ENCODE results near the gene TNFRSF25.
"Not testable (repeated sequence)": the region's sequence is repeated elsewhere in the genome, so short reads cannot be mapped to it uniquely, and the experiment has no call there.

TNFRSF25 gene

DNA sequence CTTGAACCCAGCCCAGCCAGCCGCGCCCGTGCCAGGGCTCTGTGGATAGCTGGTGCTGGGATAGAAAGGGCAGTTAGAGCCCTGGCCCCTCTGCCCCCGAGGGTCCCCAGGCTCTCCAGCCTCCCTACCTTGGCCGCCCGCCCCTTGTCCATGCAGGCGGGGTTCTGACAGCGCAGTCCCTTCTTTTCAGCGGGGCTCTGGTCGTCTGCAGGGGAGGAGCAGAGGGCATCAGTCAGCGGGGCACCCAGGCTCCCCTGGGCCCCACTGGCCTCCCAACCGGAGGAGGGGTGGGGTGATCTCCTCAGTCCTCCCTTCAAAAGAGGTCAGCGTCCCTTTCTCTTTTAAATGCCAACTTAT, 30.4 kb upstream of the TNFRSF25 start:
- Mint-ChIP-seq H3K36me3 (ENCODE audit: low read depth) (no peaks in the 10 kb centered on the region), H3K4me1 (ENCODE audit: low read depth) (peaks cover 7% of the 10 kb centered on the region), H3K27ac (no peak overlapping the region), H3K27me3 (ENCODE audit: low read depth) (peaks cover 30% of the 10 kb centered on the region), H3K9me3 (no peaks in the 10 kb centered on the region), H3K4me3 (peak overlapping the region; percentile 21)
- DNase-seq (ENCODE audit: low spot score) = no peak

DNA sequence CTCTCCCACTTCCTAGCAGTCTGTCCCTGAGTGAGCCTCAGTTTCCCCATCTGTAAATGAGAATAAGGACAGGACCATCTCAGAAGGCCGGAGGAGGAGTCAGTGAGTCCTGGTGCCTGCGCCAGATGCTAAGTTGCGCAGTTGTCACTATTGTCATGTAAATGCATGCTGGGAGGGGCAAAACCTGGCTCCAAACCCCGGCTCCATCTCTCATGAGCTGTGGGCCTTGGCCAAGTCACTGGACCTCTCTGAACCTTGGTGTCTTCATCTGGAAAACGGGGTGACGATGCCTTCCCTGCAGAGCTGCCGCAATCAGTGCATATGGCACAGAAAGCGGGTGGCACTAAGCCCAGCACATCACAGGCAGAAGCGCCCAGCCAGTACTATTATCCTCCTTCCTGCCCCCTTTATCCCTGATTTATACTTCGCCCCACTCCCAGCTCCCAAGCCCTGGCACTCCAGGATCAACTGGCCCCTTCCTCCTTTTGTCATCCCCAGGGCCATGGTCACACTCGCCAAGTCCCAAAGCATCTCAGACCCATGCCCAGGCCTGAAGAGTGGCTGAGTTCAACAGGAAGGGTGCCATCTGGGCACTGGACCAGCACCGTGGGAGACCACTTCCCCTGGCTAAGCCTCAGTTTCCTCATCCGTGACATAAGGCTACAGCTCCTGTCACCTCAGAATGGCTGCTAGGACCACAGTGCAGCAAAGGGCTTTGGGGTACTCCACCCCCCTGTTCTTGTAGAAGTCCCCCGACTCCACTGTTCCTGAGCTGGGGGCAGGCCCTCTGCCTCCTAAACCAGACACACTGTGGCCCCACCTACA, 29.8 kb upstream of the TNFRSF25 start:
- H3K4me3 Mint-ChIP-seq = peak overlapping the region; percentile 21
- no peaks in the 10 kb centered on the region for H3K9me3 Mint-ChIP-seq
- H3K27me3 Mint-ChIP-seq (ENCODE audit: low read depth) = peaks cover 30% of the 10 kb centered on the region
- no peaks in the 10 kb centered on the region for H3K36me3 Mint-ChIP-seq (ENCODE audit: low read depth)
- H3K27ac Mint-ChIP-seq = no peak overlapping the region
- H3K4me1 Mint-ChIP-seq (ENCODE audit: low read depth) = peaks cover 10% of the 10 kb centered on the region
- DNase-seq (ENCODE audit: low spot score) = no peak

DNA sequence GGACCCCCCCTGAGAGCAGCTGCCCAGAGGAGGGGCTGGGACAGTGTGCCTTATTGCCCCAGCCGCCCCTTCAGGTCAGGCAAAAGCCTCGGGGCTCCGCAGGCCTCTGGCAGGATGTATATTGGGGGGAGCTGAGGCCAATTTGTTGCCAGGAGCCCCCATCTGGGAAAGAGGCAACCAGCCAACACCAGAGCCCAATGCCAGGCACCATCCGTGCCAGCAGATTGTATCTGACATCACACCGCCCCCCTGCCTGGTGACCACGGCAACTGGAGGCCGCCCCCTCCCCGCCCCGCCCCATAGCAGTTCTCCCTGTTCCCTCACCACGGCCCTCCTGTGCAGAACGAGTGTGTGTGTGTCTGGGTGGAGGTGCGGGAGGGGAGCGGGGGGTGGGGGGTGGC, 29.1 kb upstream of the TNFRSF25 start:
- peaks cover 30% of the 10 kb centered on the region for H3K27me3 Mint-ChIP-seq (ENCODE audit: low read depth)
- no peaks in the 10 kb centered on the region for H3K36me3 Mint-ChIP-seq (ENCODE audit: low read depth)
- H3K4me1 Mint-ChIP-seq (ENCODE audit: low read depth) = peaks cover 13% of the 10 kb centered on the region
- H3K9me3 Mint-ChIP-seq = no peaks in the 10 kb centered on the region
- H3K27ac Mint-ChIP-seq = no peak overlapping the region
- no peak for DNase-seq (ENCODE audit: low spot score)
- no peak overlapping the region for H3K4me3 Mint-ChIP-seq

DNA sequence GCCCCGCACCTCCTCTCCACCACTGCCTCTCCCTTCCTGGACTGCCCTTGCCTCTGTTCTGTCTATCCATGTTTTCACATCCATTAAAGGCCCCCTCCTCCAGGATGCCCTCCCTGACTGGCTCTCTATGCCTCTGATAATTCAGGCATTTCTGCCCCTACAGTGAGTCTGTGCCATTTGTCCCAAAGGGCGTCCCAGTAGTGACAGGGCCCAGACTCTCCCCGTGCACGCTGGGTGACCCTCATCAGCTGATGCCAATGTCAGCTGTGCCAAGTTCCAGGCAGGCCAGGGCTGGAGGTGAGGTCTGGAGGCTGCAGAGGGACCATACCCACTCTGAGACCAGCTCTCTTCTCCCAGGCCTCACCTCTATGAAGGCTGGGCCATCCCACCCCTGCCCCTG, 28.7 kb upstream of the TNFRSF25 start:
- peaks cover 13% of the 10 kb centered on the region for H3K4me1 Mint-ChIP-seq (ENCODE audit: low read depth)
- no peak overlapping the region for H3K4me3 Mint-ChIP-seq
- no peaks in the 10 kb centered on the region for H3K9me3 Mint-ChIP-seq
- H3K27me3 Mint-ChIP-seq (ENCODE audit: low read depth) = peaks cover 30% of the 10 kb centered on the region
- DNase-seq (ENCODE audit: low spot score) = no peak
- no peak overlapping the region for H3K27ac Mint-ChIP-seq
- H3K36me3 Mint-ChIP-seq (ENCODE audit: low read depth) = no peaks in the 10 kb centered on the region

DNA sequence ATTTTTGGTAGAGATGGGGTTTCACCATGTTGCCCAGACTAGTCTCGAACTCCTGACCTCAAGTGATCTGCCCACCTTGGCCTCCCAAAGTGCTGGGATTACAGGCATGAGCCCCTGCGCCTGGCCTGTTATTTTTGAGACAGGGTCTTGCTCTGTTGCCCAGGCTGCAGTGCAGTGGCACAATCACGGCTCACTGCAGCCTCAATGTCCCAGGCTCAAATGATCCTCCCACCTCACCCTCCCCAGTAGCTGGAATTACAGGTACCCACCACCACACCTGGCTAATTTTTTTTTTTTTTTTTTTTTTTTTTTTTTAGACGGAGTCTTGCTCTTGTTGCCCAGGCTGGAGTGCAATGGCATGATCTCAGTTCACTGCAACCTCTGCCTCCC, 27.9 kb upstream of the TNFRSF25 start:
- not testable (repeated sequence) for H3K36me3 Mint-ChIP-seq (ENCODE audit: low read depth); H3K9me3 Mint-ChIP-seq; H3K27ac Mint-ChIP-seq; DNase-seq (ENCODE audit: low spot score); H3K4me3 Mint-ChIP-seq
- H3K4me1 Mint-ChIP-seq (ENCODE audit: low read depth) = peaks cover 13% of the 10 kb centered on the region
- H3K27me3 Mint-ChIP-seq (ENCODE audit: low read depth) = peaks cover 23% of the 10 kb centered on the region

DNA sequence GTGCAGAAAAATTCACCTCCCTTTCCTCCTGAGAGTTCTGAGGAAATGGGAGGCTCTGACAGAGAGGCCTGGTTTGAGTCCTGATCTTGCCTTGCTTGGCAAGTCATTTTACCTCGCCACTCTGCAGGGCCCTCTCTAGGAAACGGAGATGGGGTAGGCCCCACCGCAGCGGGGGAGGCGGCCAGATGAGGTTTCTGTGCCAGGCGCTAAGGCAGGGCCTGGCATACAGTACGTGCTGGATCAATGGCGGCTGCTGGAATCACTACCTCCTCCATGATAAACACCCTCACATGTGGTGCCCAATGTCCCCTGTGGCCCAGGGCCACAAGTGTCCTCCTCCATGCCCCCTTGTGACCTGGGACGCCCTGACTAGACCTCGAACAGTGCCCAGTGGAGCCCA, 26.0 kb upstream of the TNFRSF25 start:
- H3K27me3 Mint-ChIP-seq (ENCODE audit: low read depth) = peaks cover 26% of the 10 kb centered on the region
- H3K36me3 Mint-ChIP-seq (ENCODE audit: low read depth) = no peaks in the 10 kb centered on the region
- H3K27ac Mint-ChIP-seq = peak overlapping the region; percentile 78
- no peaks in the 10 kb centered on the region for H3K9me3 Mint-ChIP-seq
- H3K4me3 Mint-ChIP-seq = peak overlapping the region; percentile 76
- no peak for DNase-seq (ENCODE audit: low spot score)
- peaks cover 15% of the 10 kb centered on the region for H3K4me1 Mint-ChIP-seq (ENCODE audit: low read depth)

DNA sequence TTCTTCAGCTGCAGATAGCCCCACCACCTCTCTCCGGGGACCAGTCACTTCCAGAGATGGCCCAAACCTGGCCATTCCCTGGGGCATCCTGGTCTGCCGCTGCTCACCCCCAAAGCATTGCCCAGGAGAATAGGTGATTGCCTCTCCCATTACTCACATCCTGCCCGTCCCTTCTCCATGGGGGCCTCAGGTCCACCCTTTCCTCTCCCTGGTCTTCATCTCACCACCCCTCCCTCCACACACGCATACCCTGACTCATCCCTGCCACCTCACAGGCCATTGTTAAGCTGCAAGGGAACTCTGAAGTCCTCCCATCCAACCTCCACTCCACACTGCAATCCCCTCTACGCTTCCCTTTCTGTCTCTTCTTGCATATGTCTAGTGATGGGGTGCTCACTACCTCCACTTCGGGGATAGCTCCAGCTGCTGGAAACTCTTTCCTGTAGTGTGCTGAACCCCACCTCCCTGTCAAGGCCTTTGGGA, 25.5 kb upstream of the TNFRSF25 start, which contains the start of gene PLEKHG5:
TSS of gene PLEKHG5 (minus strand) at position 188 of the 483 bp plus-strand sequence. CDS start 14,096 bp downstream, outside the sequence.
- no peaks in the 10 kb centered on the region for H3K36me3 Mint-ChIP-seq (ENCODE audit: low read depth)
- DNase-seq (ENCODE audit: low spot score) = no peak
- peak within 1 kb of the TSS; percentile 78 for H3K27ac Mint-ChIP-seq
- peak within 1 kb of the TSS; percentile 76 for H3K4me3 Mint-ChIP-seq
- H3K27me3 Mint-ChIP-seq (ENCODE audit: low read depth) = peaks cover 25% of the 10 kb centered on the region
- H3K4me1 Mint-ChIP-seq (ENCODE audit: low read depth) = peaks cover 16% of the 10 kb centered on the region
- no peaks in the 10 kb centered on the region for H3K9me3 Mint-ChIP-seq

DNA sequence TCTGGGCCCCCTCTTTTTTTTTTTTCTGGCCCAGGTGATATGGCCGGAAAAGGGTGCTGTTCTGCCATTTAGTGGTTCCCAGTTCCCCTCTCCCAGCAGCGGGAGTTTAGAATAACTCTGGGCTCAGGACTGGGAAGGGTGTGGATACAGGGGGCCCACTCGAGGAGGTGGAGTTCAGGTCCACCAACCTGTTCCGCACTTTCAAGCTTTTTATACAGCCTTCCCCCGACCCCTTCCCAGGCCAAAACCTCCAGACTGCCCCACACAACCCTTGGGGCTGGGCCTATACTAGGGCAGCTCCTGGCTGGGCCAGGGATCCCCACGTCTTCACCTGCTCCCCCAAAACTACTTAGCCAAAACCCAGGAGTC, 25.1 kb upstream of the TNFRSF25 start:
- peaks cover 19% of the 10 kb centered on the region for H3K4me1 Mint-ChIP-seq (ENCODE audit: low read depth)
- no peak for DNase-seq (ENCODE audit: low spot score)
- peak overlapping the region; percentile 78 for H3K27ac Mint-ChIP-seq
- H3K9me3 Mint-ChIP-seq = no peaks in the 10 kb centered on the region
- H3K27me3 Mint-ChIP-seq (ENCODE audit: low read depth) = peaks cover 25% of the 10 kb centered on the region
- H3K4me3 Mint-ChIP-seq = peak overlapping the region; percentile 76
- no peaks in the 10 kb centered on the region for H3K36me3 Mint-ChIP-seq (ENCODE audit: low read depth)

- H3K36me3 Mint-ChIP-seq (ENCODE audit: low read depth) = no peaks in the 10 kb centered on the region
- peak overlapping the region; percentile 83 for H3K4me3 Mint-ChIP-seq
- H3K27ac Mint-ChIP-seq = peak overlapping the region; percentile 73
- no peaks in the 10 kb centered on the region for H3K9me3 Mint-ChIP-seq
- DNase-seq (ENCODE audit: low spot score) = peak; percentile 51
- H3K4me1 Mint-ChIP-seq (ENCODE audit: low read depth) = peaks cover 19% of the 10 kb centered on the region
- H3K27me3 Mint-ChIP-seq (ENCODE audit: low read depth) = peaks cover 22% of the 10 kb centered on the region
These were observed 24.5 kb upstream of the TNFRSF25 start for GRCh38 chr1:6490181-6491080.

GRCh38 chr1:6489799-6490180, 23.8 kb upstream of the TNFRSF25 start:
- peaks cover 19% of the 10 kb centered on the region for H3K4me1 Mint-ChIP-seq (ENCODE audit: low read depth)
- no peaks in the 10 kb centered on the region for H3K9me3 Mint-ChIP-seq
- H3K27me3 Mint-ChIP-seq (ENCODE audit: low read depth) = peaks cover 22% of the 10 kb centered on the region
- peak overlapping the region; percentile 83 for H3K4me3 Mint-ChIP-seq
- H3K27ac Mint-ChIP-seq = peak overlapping the region; percentile 52
- no peaks in the 10 kb centered on the region for H3K36me3 Mint-ChIP-seq (ENCODE audit: low read depth)
- peak; percentile 75 for DNase-seq (ENCODE audit: low spot score)

DNA sequence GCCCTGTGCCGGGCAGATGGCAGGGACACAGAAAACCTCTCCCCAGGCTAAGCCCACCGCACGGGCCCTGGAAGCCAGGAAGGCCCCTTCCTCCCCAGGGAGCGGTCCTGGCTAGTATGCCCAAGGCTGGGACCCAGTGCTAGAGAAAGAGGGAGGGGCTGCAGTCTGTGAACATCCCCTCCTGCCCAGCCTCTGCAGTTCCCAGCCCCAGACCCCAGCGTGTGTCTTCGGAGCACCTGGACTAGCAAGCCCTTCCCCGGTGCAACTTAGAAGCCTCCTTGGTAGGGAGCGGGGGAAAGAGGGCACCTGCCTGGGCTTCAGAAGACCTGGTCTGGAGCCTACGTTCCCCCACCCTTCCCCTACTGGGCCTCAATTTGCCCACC, 23.4 kb upstream of the TNFRSF25 start:
- Mint-ChIP-seq H3K27ac (no peak overlapping the region), H3K9me3 (no peaks in the 10 kb centered on the region), H3K27me3 (ENCODE audit: low read depth) (peaks cover 25% of the 10 kb centered on the region), H3K4me1 (ENCODE audit: low read depth) (peaks cover 19% of the 10 kb centered on the region), H3K36me3 (ENCODE audit: low read depth) (no peaks in the 10 kb centered on the region), H3K4me3 (peak overlapping the region; percentile 38)
- DNase-seq (ENCODE audit: low spot score) = no peak

- H3K36me3 Mint-ChIP-seq (ENCODE audit: low read depth) = no peaks in the 10 kb centered on the region
- DNase-seq (ENCODE audit: low spot score) = no peak
- H3K4me3 Mint-ChIP-seq = no peak overlapping the region
- peaks cover 30% of the 10 kb centered on the region for H3K27me3 Mint-ChIP-seq (ENCODE audit: low read depth)
- H3K27ac Mint-ChIP-seq = no peak overlapping the region
- no peaks in the 10 kb centered on the region for H3K9me3 Mint-ChIP-seq
- peaks cover 19% of the 10 kb centered on the region for H3K4me1 Mint-ChIP-seq (ENCODE audit: low read depth)
These were observed 22.8 kb upstream of the TNFRSF25 start for GRCh38 chr1:6488602-6489382.

DNA sequence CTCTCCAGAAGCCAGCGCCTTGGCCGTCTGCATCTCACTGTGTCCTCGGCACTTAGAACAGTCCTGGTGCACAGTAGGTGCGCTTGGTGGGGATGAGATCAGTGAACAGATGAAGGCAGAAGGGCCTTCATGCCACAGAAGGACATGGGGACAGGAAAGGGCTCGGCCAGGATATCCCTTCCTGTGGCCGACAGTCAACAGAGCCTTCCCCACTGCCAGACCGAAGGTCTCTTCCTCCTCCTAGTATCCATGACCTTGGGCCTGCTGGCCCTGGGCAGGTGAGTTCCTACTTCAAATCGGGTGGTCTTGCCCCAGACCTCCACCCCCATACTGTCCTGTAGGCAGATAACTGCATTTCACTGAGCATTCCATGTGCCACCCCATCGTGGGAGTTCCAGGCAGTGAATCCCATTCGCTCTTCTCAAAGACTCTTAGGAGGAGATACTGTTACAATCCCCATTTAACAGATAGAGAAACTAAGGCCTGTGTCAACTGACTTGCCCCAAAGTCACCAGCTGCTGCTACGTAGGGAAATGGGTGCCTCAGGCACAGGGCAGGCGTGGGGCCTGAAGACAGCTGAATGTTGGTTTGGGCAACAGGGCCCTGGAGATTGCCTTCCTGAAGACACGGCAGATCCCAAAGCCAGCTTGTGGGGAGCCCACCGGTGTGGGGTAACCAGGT, 22.0 kb upstream of the TNFRSF25 start:
- no peaks in the 10 kb centered on the region for H3K36me3 Mint-ChIP-seq (ENCODE audit: low read depth)
- H3K27me3 Mint-ChIP-seq (ENCODE audit: low read depth) = peaks cover 36% of the 10 kb centered on the region
- no peak for DNase-seq (ENCODE audit: low spot score)
- H3K4me1 Mint-ChIP-seq (ENCODE audit: low read depth) = peaks cover 18% of the 10 kb centered on the region
- H3K27ac Mint-ChIP-seq = no peak overlapping the region
- H3K4me3 Mint-ChIP-seq = no peak overlapping the region
- no peaks in the 10 kb centered on the region for H3K9me3 Mint-ChIP-seq

All from T-helper 2 cell treated with Interferon-gamma antibody and Interleukin-4, amounts not matched to agents 5 μg/mL and 100 μg/mL, for 36 hours (primary cell).